ENCODE measurements around the gene DYRK1A. TPM values are rescaled to one million over a fixed set of nuclear protein-coding genes. Genes with fewer than 3 reads are reported as not detected.
A peak's percentile ranks its signal among the peaks of the same experiment; 100 is the strongest.

Gene DYRK1A
- polyA plus RNA-seq, 10 donors: 44.9 to 70.5 (median 54.9) TPM

- no peak for DNase-seq
These were observed 107.8 kb downstream of the DYRK1A start for GRCh38 chr21:37474342-37474741.

GRCh38 chr21:37475186-37475868 lies 108.8 kb downstream of the DYRK1A start:
- no peak for DNase-seq

GRCh38 chr21:37478794-37479193 lies 112.2 kb downstream of the DYRK1A start:
- no peak for DNase-seq

GRCh38 chr21:37483776-37484175 lies 117.2 kb downstream of the DYRK1A start:
- no peak for DNase-seq

GRCh38 chr21:37484535-37485474 lies 118.2 kb downstream of the DYRK1A start:
- peak in 1 of 3 donors; percentile 24 for DNase-seq

- DNase-seq: no peak
These were observed 123.0 kb downstream of the DYRK1A start for GRCh38 chr21:37489553-37489952.

GRCh38 chr21:37490084-37490483 lies 123.5 kb downstream of the DYRK1A start:
- DNase-seq: no peak

GRCh38 chr21:37496972-37497371 lies 130.4 kb downstream of the DYRK1A start:
- DNase-seq: peak in 1 of 3 donors; percentile 26

GRCh38 chr21:37498664-37499063 lies 132.1 kb downstream of the DYRK1A start:
- no peak for DNase-seq

- no peak for DNase-seq
These were observed 136.4 kb downstream of the DYRK1A start for GRCh38 chr21:37502947-37503346.

- peak in 1 of 3 donors; percentile 23 for DNase-seq
These were observed 137.4 kb downstream of the DYRK1A start for GRCh38 chr21:37503848-37504467.

GRCh38 chr21:37505963-37506362 lies 139.4 kb downstream of the DYRK1A start:
- no peak for DNase-seq

- no peak for DNase-seq
These were observed 141.1 kb downstream of the DYRK1A start for GRCh38 chr21:37507716-37508115.

GRCh38 chr21:37508341-37508740 lies 141.8 kb downstream of the DYRK1A start:
- DNase-seq: no peak

GRCh38 chr21:37509802-37510393 lies 143.3 kb downstream of the DYRK1A start:
- no peak for DNase-seq

- DNase-seq: no peak
These were observed 145.3 kb downstream of the DYRK1A start for GRCh38 chr21:37511848-37512247.

- no peak for DNase-seq
These were observed 146.8 kb downstream of the DYRK1A start for GRCh38 chr21:37513383-37513782.

GRCh38 chr21:37514038-37514667 lies 147.6 kb downstream of the DYRK1A start:
- DNase-seq: no peak

GRCh38 chr21:37516998-37517397 lies 150.4 kb downstream of the DYRK1A start:
- DNase-seq: no peak

GRCh38 chr21:37520801-37521200 lies 154.2 kb downstream of the DYRK1A start:
- DNase-seq: no peak

GRCh38 chr21:37521658-37522057 lies 155.1 kb downstream of the DYRK1A start:
- DNase-seq: no peak
